K562 (cell line): Measurements from ENCODE around the gene RBP3. TPM values are rescaled to one million over a fixed set of nuclear protein-coding genes. Genes with fewer than 3 reads are reported as not detected.
A peak's percentile ranks its signal among the peaks of the same experiment; 100 is the strongest.

Experiments
- ATAC-seq: fragments of 200-7000 bp; cut with Tn5 transposase; 3 replicates; pipeline ENCODE4 v1.9.1; 2020; ENCODE audit warnings: moderate library complexity
- BruUV-seq: library from RNA; stranded (reverse); fragments of 400-500 nt; replicated peaks from 2 replicates; lab custom pipeline; 2021; lab: Mats Ljungman, UMichigan
- CTCF ChIA-PET: fragments of 300-600 bp; formaldehyde crosslinking; extraction: SDS; loops from one replicate; lab custom pipeline; 2021; ENCODE audit warnings: low intra/inter-chr PET ratio; lab: Yijun Ruan, JAX
- POLR2A ChIA-PET: fragments of 300-600, 350-650 bp; sonication (Branson Sonifier 250); formaldehyde crosslinking; extraction: SDS; loops from one replicate; lab custom pipeline; 2021; ENCODE audit warnings: antibody characterized with exemption, inconsistent platforms; lab: Yijun Ruan, JAX
- DNase-seq, 4 experiments: peaks; one replicate each; pipeline versions ENCODE4 v3.0.0 to v3.0.0-alpha.2; 2011 to 2018; ENCODE audit warnings: low spot score in 3 of 4, mixed read lengths in 3 of 4; ENCODE audit errors: extremely low read depth in 1 of 4
- FAIRE-seq: peaks from 2 replicates; lab custom pipeline; 2011; peaks lifted over from hg19 to GRCh38; lab: Jason Lieb, UNC
- H2AFZ ChIP-seq: 2 replicates; pipeline ENCODE4 v1.6.0; 2011; ENCODE audit warnings: low read depth, low read length, control low read depth, inconsistent platforms
- H3K27ac ChIP-seq: fragments of 200-600 bp; 3 replicates; pipeline ENCODE4 v1.8.0; 2011; ENCODE audit warnings: low read depth, mild to moderate bottlenecking, control low read depth, inconsistent platforms, low read length, moderate library complexity, mixed read lengths; ENCODE audit errors: extremely low read depth
- H3K27me3 ChIP-seq, 2 experiments: fragments of 300-600 bp in 1 of 2; 2 replicates in 1 of 2; 3 replicates in 1 of 2; pipeline versions ENCODE4 v1.6.0 to v1.8.0; 2011; ENCODE audit warnings: inconsistent platforms in 2 of 2, low read length in 2 of 2, mild to moderate bottlenecking in 1 of 2, mixed read lengths in 1 of 2, moderate library complexity in 1 of 2; ENCODE audit not compliant: control insufficient read depth in 2 of 2, insufficient read depth in 2 of 2
- H3K36me3 ChIP-seq: fragments of 300-600 bp; 3 replicates; pipeline ENCODE4 v1.8.0; 2011; ENCODE audit warnings: mild to moderate bottlenecking, low read length, inconsistent platforms; ENCODE audit not compliant: control insufficient read depth, insufficient read depth
- H3K4me1 ChIP-seq, 2 experiments: fragments of 200-600 bp in 1 of 2; replicated peaks in 1 of 2; 2 replicates in 1 of 2; 3 replicates in 1 of 2; pipeline versions ENCODE4 v1.5.1 to v1.8.0; 2011; ENCODE audit warnings: inconsistent platforms in 2 of 2, low read length in 2 of 2, mild to moderate bottlenecking in 1 of 2, mixed read lengths in 1 of 2, moderate library complexity in 1 of 2; ENCODE audit not compliant: control insufficient read depth in 2 of 2, insufficient read depth in 2 of 2
- H3K4me2 ChIP-seq: 2 replicates; pipeline ENCODE4 v1.6.1; 2011; ENCODE audit warnings: low read length, control low read depth, inconsistent platforms, mixed read lengths; ENCODE audit not compliant: insufficient read depth
- H3K4me3 ChIP-seq: fragments of 200-600 bp; sonication (generic), shearing (Covaris generic); 2 replicates; pipeline ENCODE4 v1.5.1; 2016; ENCODE audit warnings: control low read depth, inconsistent platforms
- H3K79me2 ChIP-seq: fragments of 200-600 bp; 3 replicates; pipeline ENCODE4 v1.8.0; 2011; ENCODE audit warnings: low read length, inconsistent platforms; ENCODE audit not compliant: control insufficient read depth, insufficient read depth
- H3K9ac ChIP-seq, 2 experiments: 2 replicates each; pipeline versions ENCODE4 v1.6.0 to v1.6.1; 2011; ENCODE audit warnings: low read depth in 2 of 2, low read length in 2 of 2, control low read depth in 1 of 2, inconsistent platforms in 1 of 2, mild to moderate bottlenecking in 1 of 2, mixed read lengths in 1 of 2; ENCODE audit not compliant: insufficient read depth in 1 of 2
- H3K9me1 ChIP-seq: one replicate; pipeline ENCODE4 v1.6.0; 2011; ENCODE audit warnings: inconsistent platforms, mild to moderate bottlenecking, low read length, moderate library complexity; ENCODE audit not compliant: control insufficient read depth, insufficient read depth
- H3K9me3 ChIP-seq: replicated peaks from 2 replicates; pipeline ENCODE4 v1.5.1; 2011; ENCODE audit warnings: low read depth, low read length, inconsistent platforms; ENCODE audit not compliant: control insufficient read depth, insufficient read depth
- H4K20me1 ChIP-seq: replicated peaks from 2 replicates; pipeline ENCODE4 v1.6.1; 2011; ENCODE audit warnings: low read length, inconsistent platforms, mixed read lengths; ENCODE audit not compliant: control insufficient read depth, insufficient read depth
- MAFG ChIP-seq: fragments of 450-650 bp; conservative IDR thresholded peaks from 2 replicates; pipeline ENCODE4 v1.6.1; 2016; ENCODE audit warnings: missing genetic modification characterization, missing compliant biosample characterization
- MEIS2 ChIP-seq: fragments of 450-650 bp; IDR thresholded peaks from 2 replicates; pipeline ENCODE4 v1.6.1; 2014; ENCODE audit warnings: mild to moderate bottlenecking; ENCODE audit not compliant: partially characterized antibody
- NFIC ChIP-seq: fragments of 450-650 bp; IDR thresholded peaks from 2 replicates; pipeline ENCODE4 v1.6.1; 2017; ENCODE audit warnings: mild to moderate bottlenecking, inconsistent platforms
- PBX2 ChIP-seq, 2 experiments: IDR thresholded peaks in 1 of 2; conservative IDR thresholded peaks in 1 of 2; 2 replicates each; pipeline ENCODE4 v1.6.1; 2016; ENCODE audit warnings: low read depth in 2 of 2, mild to moderate bottlenecking in 1 of 2, missing compliant biosample characterization in 1 of 2, missing genetic modification characterization in 1 of 2, moderate library complexity in 1 of 2
- PKNOX1 ChIP-seq: fragments of 450-650 bp; IDR thresholded peaks from 2 replicates; pipeline ENCODE4 v1.6.1; 2016
- SMARCC2 ChIP-seq: fragments of 450-650 bp; IDR thresholded peaks from 2 replicates; pipeline ENCODE4 v1.6.1; 2017; ENCODE audit warnings: antibody characterized with exemption, moderate library complexity, mild to moderate bottlenecking, low read depth
- ZNF511 ChIP-seq: sonication (generic); formaldehyde crosslinking; IDR thresholded peaks from 2 replicates; pipeline ENCODE4 v1.8.0; 2022; ENCODE audit warnings: mild to moderate bottlenecking, missing genetic modification reagents
- ZNF592 ChIP-seq: fragments of 450-650 bp; IDR thresholded peaks from 2 replicates; pipeline ENCODE4 v1.6.1; 2017; ENCODE audit warnings: antibody characterized with exemption, mild to moderate bottlenecking
- WGBS: fragments of 100-300 bp; shearing (Covaris generic); methylation state at CpG from one replicate; pipeline ENCODE4 v1.1.6; 2016; ENCODE audit warnings: low coverage, mixed read lengths; ENCODE audit not compliant: insufficient coverage; ENCODE audit errors: missing lambda C conversion rate; 5-methylcytosine and 5-hydroxymethylcytosine counted together
- in situ Hi-C: fragments of 300-500 bp; cut with MboI; formaldehyde crosslinking; loops from 4 replicates; pipeline ENCODE4 v1.15.0; 2018; ENCODE audit warnings: inconsistent platforms, mixed read lengths
- intact Hi-C: fragments of 100-400 bp; cut with micrococcal nuclease; formaldehyde crosslinking; loops from 2 replicates; pipeline ENCODE4 v1.14.2; 2022
- polyA plus RNA-seq, 8 experiments: library from polyadenylated mRNA; depleted of rRNA in 4 of 8; stranded (reverse) in 5 of 8; unstranded in 3 of 8; fragments of >200 nt; fragmentation: Nextera tagmentation in 2 of 8; fragmentation: Illumina TruSeq in 1 of 8; extraction: Ambion mirVana in 2 of 8; extraction: Trizol in 1 of 8; gene quantifications; 2 replicates each; pipeline versions ENCODE4 v1.2.1 to v1.2.3, GENCODE V29; 2011 to 2014; ENCODE audit warnings: inconsistent platforms in 1 of 8, missing spikeins in 1 of 8
- total RNA-seq, 7 experiments: library from RNA; depleted of rRNA in 6 of 7; stranded (reverse); fragments of >200 nt in 6 of 7; fragmentation: Illumina TruSeq in 2 of 7; extraction: Trizol in 2 of 7; gene quantifications; 2 replicates each; pipeline versions ENCODE4 v1.2.1 to v1.2.3, GENCODE V29; 2011 to 2021; ENCODE audit warnings: low replicate concordance in 1 of 7

Gene RBP3
- total and polyA plus RNA-seq, 9 of the 15 experiments (the other 6 are each of a cell fraction or from before 2014, with no cell fraction given): not detected

GRCh38 chr10:47323636-47324296 lies 24.4 kb upstream of the RBP3 start:
- Histone ChIP-seq H3K36me3 (no peaks in the 10 kb centered on the region), H3K9ac (peak overlapping the region in 1 of 2 experiments; percentile 64; a peak in 1 of 4 replicates), H3K9me1 (no peaks in the 10 kb centered on the region), H4K20me1 (no peaks in the 10 kb centered on the region), H3K79me2 (no peaks in the 10 kb centered on the region), H3K4me3 (no peak overlapping the region), H3K4me1 (peaks cover 40 to 41% of the 10 kb centered on the region in 2 experiments), H3K9me3 (no peaks in the 10 kb centered on the region), H2AFZ (peak overlapping the region; percentile 25; the same call in 1 of the 2 replicates), H3K27ac (no peak overlapping the region)
- ATAC-seq (no peak), DNase-seq (no peak)
- WGBS: 28% methylated on average over 5 of the region's 5 CpGs
- in situ Hi-C loops: no loop called here
- POLR2A ChIA-PET: interaction anchor here (0.8 to 2.6 kb wide), 5 partner anchors 8 to 20 kb away, joined by 3 to 11 read pairs (median 3); no protein-coding TSS in a partner anchor
- TF ChIP-seq NFIC (peak; percentile 64), ZNF511 (CRISPR knock-in tag) (no peak), PKNOX1 (0 out of 2 replicates have a peak, but pooled peaks have one; percentile 25), SMARCC2 (no peak), MAFG (tag) (0 out of 2 replicates have a peak, but pooled peaks have one; percentile 5), MEIS2 (peak; percentile 87), PBX2 (CRISPR knock-in tag; IDR thresholded peaks at IDR 0.05; ENCODE audit: low read depth) (no peak), PBX2 (tag; conservative IDR thresholded peaks at IDR 0.05; ENCODE audit: low read depth) (peak; percentile 88), ZNF592 (no peak)
- TF ChIP-seq, all 486 proteins: peak for 5
- peak overlapping the region; percentile 8; the same call in 1 of the 2 replicates for H3K4me2 ChIP-seq
- intact Hi-C loops: no loop called here
- no TSS peak for BruUV-seq
- no peaks in the 10 kb centered on the region for H3K27me3 ChIP-seq
- FAIRE-seq: no peak
- CTCF ChIA-PET: interaction anchor here (0.9 kb wide), 1 partner anchor 12 kb away, joined by 3 read pairs; no protein-coding TSS in a partner anchor
